ENCODE data around the gene MTG2. TPM values are rescaled to one million over a fixed set of nuclear protein-coding genes. Genes with fewer than 3 reads are reported as not detected.

The MTG2 gene
- total and polyA plus RNA-seq, 2 of the 8 experiments (the other 6 are each of a cell fraction or from before 2014, with no cell fraction given) = 14.4 to 22.8 TPM

GRCh38 chr20:62201173-62202082, 18.6 kb downstream of the MTG2 start (continued):
- no peak for TF ChIP-seq RXRA (IDR thresholded peaks at IDR 0.05; ENCODE audit: insufficient read depth, low read depth, low read length)
